Psoas muscle (tissue), 8 donors: ENCODE results near the gene CPE. TPM values are rescaled to one million over a fixed set of nuclear protein-coding genes. Genes with fewer than 3 reads are reported as not detected.

Source experiments
- ATAC-seq, 4 donors: fragments of 200-7000 bp; cut with Tn5 transposase; one replicate each; pipeline ENCODE4 v1.9.1; 2020; ENCODE audit warnings: moderate library complexity in 3 of 4, mild to moderate bottlenecking in 2 of 4
- DNase-seq, 2 donors: peaks; one replicate each; pipeline ENCODE4 v3.0.0-alpha.2; 2020
- H3K27ac ChIP-seq: fragments of 200-600 bp; one replicate; pipeline ENCODE4 v1.8.0; 2022
- H3K27me3 ChIP-seq, 3 donors: fragments of 200-600 bp in 1 of 3; one replicate each; pipeline versions ENCODE4 v1.6.1 to v1.8.0; 2013 to 2022; ENCODE audit warnings: low read length in 2 of 3, mild to moderate bottlenecking in 2 of 3, moderate library complexity in 1 of 3; ENCODE audit not compliant: insufficient read depth in 3 of 3
- H3K36me3 ChIP-seq, 2 donors: fragments of 200-600 bp in 1 of 2; one replicate each; pipeline versions ENCODE4 v1.6.1 to v1.8.0; 2013 to 2022; ENCODE audit warnings: low read depth in 1 of 2, mild to moderate bottlenecking in 1 of 2, moderate library complexity in 1 of 2; ENCODE audit not compliant: insufficient read depth in 1 of 2
- H3K4me1 ChIP-seq: fragments of 200-600 bp; one replicate; pipeline ENCODE4 v1.8.0; 2022
- H3K4me3 ChIP-seq: fragments of 200-600 bp; one replicate; pipeline ENCODE4 v1.8.0; 2022; ENCODE audit warnings: mild to moderate bottlenecking
- H3K9me3 ChIP-seq: fragments of 200-600 bp; one replicate; pipeline ENCODE4 v1.8.0; 2022
- CTCF ChIP-seq: fragments of 200-600 bp; IDR thresholded peaks from one replicate; pipeline ENCODE4 v1.8.0; 2022; ENCODE audit warnings: antibody characterized with exemption
- WGBS, 3 donors: extraction: QIAGEN DNeasy Blood & Tissue Kit; methylation state at CpG; one replicate each; pipeline versions ENCODE4 v1.1.6 to v1.1.7; 2013; 5-methylcytosine and 5-hydroxymethylcytosine counted together
- intact Hi-C, 2 donors: fragments of 100-400 bp; cut with DNase I; formaldehyde crosslinking; loops; one replicate each; pipeline versions ENCODE4 v1.11.0 to v1.14.2; 2022
- polyA plus RNA-seq, 3 donors: library from polyadenylated mRNA; stranded (reverse); fragments of 200-250 nt; gene quantifications; one replicate each; pipeline ENCODE4 v1.2.3, GENCODE V29; 2013
- total RNA-seq, 4 donors: library from RNA; stranded (reverse); fragmentation: NEBNext Ultra II Directional in 2 of 4; extraction: Animal tissue kit (Norgen Biotek cat#: 25700) in 2 of 4; gene quantifications; one replicate each; pipeline versions ENCODE4 v1.2.1 to v1.2.4, GENCODE V29; 2021 to 2023
- donor health status: healthy with polysubstance abuse.
- donor health status: DM: no; HTN: no; CAD: no; lungs with moderate emphysema.
- donor health status: Bipolar disorder and iron deficiency.
- donor health status: healthy.
- donor health status: DM: yes; HTN: yes; CAD: no.
- donor health status: DM: no; HTN: no; CAD: no.
- donor health status: DM: no; HTN: no; CAD: no.
- donor health status: DM: yes; HTN: yes; CAD: no.

The CPE gene
- total and polyA plus RNA-seq, 7 donors, result 9.4 to 34.8 (median 12.2) TPM

- WGBS, 3 donors, result 74 to 75% (median 74%) methylated on average over 2 of the region's 2 CpGs
- TF ChIP-seq CTCF, result no peak
- Histone ChIP-seq H3K27me3 (no peaks in the 10 kb centered on the region), H3K4me3 (no peak overlapping the region), H3K36me3 (no peaks in the 10 kb centered on the region), H3K4me1 (no peaks in the 10 kb centered on the region), H3K9me3 (no peaks in the 10 kb centered on the region), H3K27ac (no peak overlapping the region)
- no peak for ATAC-seq
- no peak for DNase-seq
- intact Hi-C loops, result no loop called here
These were observed 75.6 kb downstream of the CPE start for GRCh38 chr4:165454426-165454825.

DNA sequence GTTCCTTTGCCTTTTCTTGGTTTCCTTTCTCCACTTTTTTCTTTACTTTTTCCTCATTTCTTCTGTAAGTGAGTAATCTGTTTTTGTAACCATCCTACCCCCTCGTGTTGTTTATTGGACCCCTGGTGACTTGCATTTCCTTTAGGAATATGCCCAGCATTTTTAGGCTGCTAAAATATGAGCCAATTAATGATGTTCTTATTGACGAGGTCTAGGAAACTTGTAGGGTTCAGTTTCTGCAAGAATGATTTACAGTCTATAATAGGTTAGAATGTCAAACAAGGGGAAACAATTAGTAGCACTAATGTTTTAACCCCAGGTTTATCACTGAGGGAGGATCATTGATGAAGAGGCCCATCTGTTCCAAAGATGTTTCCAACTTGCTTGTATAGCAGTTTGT, 79.0 kb downstream of the CPE start:
- DNase-seq (no peak), ATAC-seq (no peak)
- no peak overlapping the region for H3K27ac ChIP-seq
- no peaks in the 10 kb centered on the region for H3K36me3 ChIP-seq
- H3K27me3 ChIP-seq, result no peaks in the 10 kb centered on the region
- no peak overlapping the region for H3K4me3 ChIP-seq
- no peak for TF ChIP-seq CTCF
- intact Hi-C loops, result no loop called here
- WGBS, 3 donors, result 20 to 27% (median 25%) methylated on average over 2 of the region's 2 CpGs
- no peaks in the 10 kb centered on the region for H3K9me3 ChIP-seq
- H3K4me1 ChIP-seq, result no peaks in the 10 kb centered on the region

GRCh38 chr4:165458471-165458870, 79.7 kb downstream of the CPE start:
- ATAC-seq (no peak), DNase-seq (no peak)
- TF ChIP-seq CTCF, result no peak
- no peak overlapping the region for H3K27ac ChIP-seq
- H3K36me3 ChIP-seq, result no peaks in the 10 kb centered on the region
- H3K4me1 ChIP-seq, result no peaks in the 10 kb centered on the region
- H3K4me3 ChIP-seq, result no peak overlapping the region
- H3K9me3 ChIP-seq, result no peaks in the 10 kb centered on the region
- no peaks in the 10 kb centered on the region for H3K27me3 ChIP-seq
- intact Hi-C loops, result no loop called here

GRCh38 chr4:165461159-165461821, 82.5 kb downstream of the CPE start:
- H3K9me3 ChIP-seq, result no peaks in the 10 kb centered on the region
- H3K27ac ChIP-seq, result no peak overlapping the region
- H3K36me3 ChIP-seq, result no peaks in the 10 kb centered on the region
- H3K4me1 ChIP-seq, result no peaks in the 10 kb centered on the region
- intact Hi-C loops, result loop anchor here (5.0 to 10.0 kb wide), 2 partner anchors 106 to 329 kb away; no protein-coding TSS in a partner anchor
- ATAC-seq (peak in 1 of 4 donors; percentile 48), DNase-seq (peak in 1 of 2 donors; percentile 25)
- H3K4me3 ChIP-seq, result no peak overlapping the region
- H3K27me3 ChIP-seq, result no peaks in the 10 kb centered on the region
- WGBS, 3 donors, result 52 to 57% (median 54%) methylated on average over 8 of the region's 8 CpGs
- TF ChIP-seq CTCF, result no peak

- 85 to 92% (median 89%) methylated on average over 3 of the region's 3 CpGs for WGBS, 3 donors
- intact Hi-C loops, result loop anchor here (5.0 to 10.0 kb wide), 2 partner anchors 107 to 330 kb away; no protein-coding TSS in a partner anchor
- no peak for ATAC-seq
These were observed 83.2 kb downstream of the CPE start for GRCh38 chr4:165462009-165462408.

More at GRCh38 chr4:165462009-165462408, 83.2 kb downstream of the CPE start:
- Histone ChIP-seq H3K4me1 (no peaks in the 10 kb centered on the region), H3K36me3 (no peaks in the 10 kb centered on the region), H3K4me3 (no peak overlapping the region), H3K9me3 (no peaks in the 10 kb centered on the region), H3K27me3 (no peaks in the 10 kb centered on the region), H3K27ac (no peak overlapping the region)
- TF ChIP-seq CTCF, result no peak
- DNase-seq, result no peak
